IPS-NIHi7 (cell line): ENCODE data around the gene POMC.
"Not testable (repeated sequence)": the region's sequence is repeated elsewhere in the genome, so short reads cannot be mapped to it uniquely, and the experiment has no call there.

Experiments used
- DNase-seq: peaks from one replicate; pipeline ENCODE4 v3.0.0; 2012; ENCODE audit warnings: mixed read lengths; ENCODE audit errors: extremely low spot score

Gene POMC

GRCh38 chr2:25132693-25133092, 35.7 kb downstream of the POMC start:
- DNase-seq = no peak

DNA sequence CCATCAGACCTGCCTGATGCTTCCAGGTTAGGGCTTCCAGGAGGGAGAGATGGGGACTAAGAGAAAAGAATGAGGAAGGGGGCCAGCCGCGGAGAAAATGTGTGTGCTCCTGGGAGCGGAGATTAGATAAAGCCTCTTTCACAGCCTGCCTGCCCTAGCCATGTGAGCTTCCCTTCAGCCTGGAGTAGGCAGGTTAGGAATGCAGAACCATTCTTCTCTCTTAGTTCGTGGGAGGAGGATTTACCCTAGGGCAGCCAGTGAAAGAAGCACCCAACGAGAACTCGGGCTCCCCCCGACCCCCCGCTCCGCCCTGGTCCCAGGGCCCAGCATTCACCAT, 36.1 kb downstream of the POMC start:
- peak; percentile 69 for DNase-seq

- DNase-seq = peak; percentile 52
Measured at GRCh38 chr2:25131567-25132298, 36.6 kb downstream of the POMC start.

- no peak for DNase-seq
Measured at GRCh38 chr2:25131253-25131566, 37.2 kb downstream of the POMC start.

- no peak for DNase-seq
Measured at GRCh38 chr2:25129901-25130520, 38.4 kb downstream of the POMC start.

GRCh38 chr2:25127646-25128045, 40.7 kb downstream of the POMC start:
- no peak for DNase-seq

- not testable (repeated sequence) for DNase-seq
Measured at GRCh38 chr2:25127071-25127470, 41.3 kb downstream of the POMC start.

DNA sequence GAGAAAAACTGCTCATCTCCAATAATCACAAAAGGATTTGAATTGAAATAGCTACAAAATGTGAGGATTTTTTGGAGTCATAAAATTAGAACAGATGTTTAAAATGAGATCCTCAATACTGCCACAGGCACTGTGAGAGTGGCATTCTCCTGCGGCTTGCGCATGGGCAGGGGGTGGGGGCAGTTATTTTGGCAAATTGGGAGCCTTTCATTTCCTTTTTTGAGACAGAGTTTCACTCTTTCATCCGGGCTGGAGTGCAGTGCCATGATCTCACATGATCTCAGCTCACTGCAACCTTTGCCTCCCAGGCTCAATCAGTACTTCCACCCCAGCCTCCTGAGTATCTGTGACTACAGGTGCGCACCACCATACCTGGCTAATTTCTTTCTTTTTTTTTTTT, 42.4 kb downstream of the POMC start:
- no peak for DNase-seq

GRCh38 chr2:25125189-25125588, 43.2 kb downstream of the POMC start:
- DNase-seq = no peak

- DNase-seq = no peak
Measured at GRCh38 chr2:25123682-25124081, 44.7 kb downstream of the POMC start.

DNA sequence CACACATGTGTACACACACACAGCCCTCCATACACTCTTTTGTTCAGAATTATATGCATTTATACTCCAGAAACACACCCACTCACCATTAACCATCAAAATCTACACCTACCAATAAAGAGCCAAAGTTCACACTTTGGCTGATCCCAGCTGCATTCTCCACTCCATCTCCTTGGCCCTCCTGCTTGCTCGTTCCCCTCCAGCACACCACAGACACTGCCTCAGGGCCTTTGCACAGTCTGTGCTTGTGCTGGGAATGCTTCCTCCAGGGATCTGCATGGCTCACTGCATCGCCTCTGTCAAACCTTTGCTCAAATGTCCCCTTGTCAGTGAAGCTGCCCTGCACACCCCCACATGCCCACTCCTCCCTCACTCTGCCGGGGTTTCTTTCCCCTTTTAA, 46.0 kb downstream of the POMC start:
- DNase-seq = no peak

GRCh38 chr2:25119263-25119662, 49.1 kb downstream of the POMC start:
- DNase-seq = no peak

DNA sequence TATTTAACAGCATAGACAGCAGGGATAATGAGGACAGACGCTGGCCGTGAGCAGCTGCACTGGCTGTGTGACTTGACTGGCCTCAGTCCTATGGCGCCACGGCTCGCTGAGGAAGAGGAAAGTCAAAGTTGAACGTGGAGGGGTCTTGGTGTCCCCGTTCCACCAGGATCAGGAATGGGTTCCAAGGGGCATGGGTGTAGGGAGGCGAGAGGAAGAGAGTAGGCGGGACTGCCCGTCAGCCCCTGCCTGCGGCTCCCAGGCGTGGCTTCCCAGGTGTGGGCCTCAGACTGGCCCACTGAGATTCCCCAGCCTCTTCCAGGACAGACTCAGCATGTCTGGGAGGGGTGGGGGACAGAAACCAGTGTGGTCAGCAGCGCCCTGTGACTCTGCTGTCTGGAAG, 51.4 kb downstream of the POMC start:
- no peak for DNase-seq

GRCh38 chr2:25115902-25116301, 52.5 kb downstream of the POMC start:
- no peak for DNase-seq

DNA sequence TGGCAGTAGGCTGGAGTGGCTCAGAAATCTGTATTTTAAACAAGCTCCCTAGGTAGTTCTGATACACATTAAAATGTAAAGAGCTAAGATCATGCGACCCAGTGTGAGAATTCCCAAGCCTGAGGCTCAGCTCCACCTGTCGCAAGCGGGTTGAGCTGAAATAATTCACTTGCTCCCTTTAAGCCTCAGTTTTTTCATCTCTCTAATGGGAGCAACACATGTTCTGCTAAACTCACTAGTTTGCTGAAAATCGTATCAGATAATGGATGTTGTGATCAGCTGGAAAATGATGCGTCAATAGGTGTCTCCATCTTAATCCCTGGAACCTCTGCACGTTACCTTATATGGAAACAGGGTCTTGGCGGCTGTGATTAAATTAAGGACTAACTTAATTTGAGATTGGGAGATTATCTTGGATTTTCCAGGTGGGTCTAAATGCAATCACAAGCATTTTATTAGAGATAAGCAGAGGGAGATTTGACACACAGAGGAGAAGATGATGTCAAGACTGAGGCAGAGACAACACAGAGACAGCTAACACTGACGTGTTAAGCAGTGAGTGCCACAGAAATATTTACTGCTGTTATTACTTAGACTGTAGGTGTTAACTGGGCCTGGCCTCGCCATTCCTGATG, 53.0 kb downstream of the POMC start:
- DNase-seq = no peak

DNA sequence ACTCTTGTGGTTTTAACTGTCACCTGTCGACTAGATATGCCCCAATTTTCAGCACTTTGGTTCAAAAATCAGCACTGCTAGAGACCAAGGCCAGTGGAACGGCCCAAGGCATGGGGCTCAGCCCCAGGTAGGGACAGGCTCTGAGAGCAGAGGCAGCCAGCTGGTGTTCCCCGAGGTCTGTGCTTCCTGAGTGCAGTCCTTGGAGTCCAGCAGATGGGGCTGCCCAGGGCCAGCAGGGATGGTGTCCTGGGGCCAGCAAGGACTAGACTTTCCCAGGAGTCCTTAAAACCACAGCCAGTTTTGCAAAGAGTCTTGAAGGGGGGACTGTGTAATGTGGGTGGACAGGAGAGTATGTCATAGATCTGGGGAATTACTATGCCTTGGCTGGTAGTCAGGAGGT, 56.3 kb downstream of the POMC start:
- DNase-seq = no peak
